Endothelial cell of umbilical vein (primary cell): Measurements from ENCODE around the gene FAU. TPM values are rescaled to one million over a fixed set of nuclear protein-coding genes. Genes with fewer than 3 reads are reported as not detected.

Source experiments
- BruUV-seq: library from RNA; stranded (reverse); fragments of 400-500 nt; replicated peaks from 2 replicates; lab custom pipeline; 2021; lab: Mats Ljungman, UMichigan
- CTCF ChIA-PET: fragments of 300-600, 350-600 bp; sonication (Branson Sonifier 250); formaldehyde crosslinking; loops from one replicate; lab custom pipeline; 2021; ENCODE audit warnings: antibody characterized with exemption, inconsistent platforms; lab: Charles Lee
- POLR2A ChIA-PET: fragments of 300-600, 350-600 bp; sonication (Branson Sonifier 250); formaldehyde crosslinking; loops from one replicate; lab custom pipeline; 2021; ENCODE audit warnings: antibody characterized with exemption, inconsistent platforms; lab: Charles Lee
- DNase-seq: peaks from one replicate; pipeline ENCODE4 v3.0.0-alpha.2; 2011; ENCODE audit warnings: low read depth, low spot score
- FAIRE-seq: peaks from 2 replicates; lab custom pipeline; 2011; peaks lifted over from hg19 to GRCh38; lab: Jason Lieb, UNC
- H2AFZ ChIP-seq: 2 replicates; pipeline ENCODE4 v1.6.0; 2012; ENCODE audit warnings: low read depth, low read length, control low read depth, inconsistent platforms
- H3K27ac ChIP-seq: 2 replicates; pipeline ENCODE4 v1.5.1; 2011; ENCODE audit warnings: low read depth, mild to moderate bottlenecking, control low read depth, low read length, moderate library complexity; ENCODE audit not compliant: insufficient read depth
- H3K27me3 ChIP-seq, 2 experiments: 2 replicates each; pipeline versions ENCODE4 v1.6.0 to v1.6.1; 2011; ENCODE audit warnings: low read length in 2 of 2, mixed read lengths in 1 of 2; ENCODE audit not compliant: control insufficient read depth in 2 of 2, insufficient read depth in 2 of 2
- H3K36me3 ChIP-seq, 2 experiments: 2 replicates in 1 of 2; 3 replicates in 1 of 2; pipeline ENCODE4 v1.5.1; 2011; ENCODE audit warnings: low read length in 2 of 2, mild to moderate bottlenecking in 1 of 2, moderate library complexity in 1 of 2; ENCODE audit not compliant: control insufficient read depth in 2 of 2, insufficient read depth in 2 of 2; ENCODE audit errors: extremely low read depth in 1 of 2
- H3K4me1 ChIP-seq: 3 replicates; pipeline ENCODE4 v1.5.1; 2011; ENCODE audit warnings: mild to moderate bottlenecking, low read length; ENCODE audit not compliant: control insufficient read depth, insufficient read depth; ENCODE audit errors: extremely low read depth
- H3K4me2 ChIP-seq: 2 replicates; pipeline ENCODE4 v1.6.1; 2011; ENCODE audit warnings: low read length, control low read depth, mixed read lengths; ENCODE audit not compliant: insufficient read depth
- H3K4me3 ChIP-seq, 3 experiments: fragments of 200-600 bp in 1 of 3; sonication (generic), shearing (Covaris generic) in 1 of 3; replicated peaks in 1 of 3; 2 replicates each; pipeline ENCODE4 v1.5.1; 2011 to 2016; ENCODE audit warnings: control low read depth in 3 of 3, low read length in 3 of 3, mild to moderate bottlenecking in 2 of 3, inconsistent platforms in 1 of 3, low read depth in 1 of 3, moderate library complexity in 1 of 3; ENCODE audit not compliant: insufficient read depth in 1 of 3
- H3K79me2 ChIP-seq: 2 replicates; pipeline ENCODE4 v1.6.0; 2012; ENCODE audit warnings: low read length, inconsistent platforms; ENCODE audit not compliant: control insufficient read depth, insufficient read depth
- H3K9ac ChIP-seq: replicated peaks from 2 replicates; pipeline ENCODE3; 2011; ENCODE audit warnings: low read length, control low read depth; ENCODE audit not compliant: insufficient read depth; ENCODE audit errors: extremely low read depth
- H3K9me1 ChIP-seq: replicated peaks from 3 replicates; pipeline ENCODE4 v1.6.0; 2011; ENCODE audit warnings: mild to moderate bottlenecking, low read length; ENCODE audit not compliant: control insufficient read depth, insufficient read depth; ENCODE audit errors: extremely low read depth
- H3K9me3 ChIP-seq: replicated peaks from 2 replicates; pipeline ENCODE4 v1.5.1; 2012; ENCODE audit warnings: low read length, inconsistent platforms; ENCODE audit not compliant: control insufficient read depth, insufficient read depth
- H4K20me1 ChIP-seq: replicated peaks from 2 replicates; pipeline ENCODE3; 2011; ENCODE audit warnings: mild to moderate bottlenecking, low read length; ENCODE audit not compliant: control insufficient read depth, insufficient read depth; ENCODE audit errors: extremely low read depth
- EZH2 ChIP-seq: IDR thresholded peaks from 2 replicates; pipeline ENCODE4 v1.6.1; 2012; ENCODE audit warnings: borderline replicate concordance, low read depth, mild to moderate bottlenecking, moderate library complexity, low read length, inconsistent platforms; ENCODE audit not compliant: severe bottlenecking
- FOS ChIP-seq: IDR thresholded peaks from 2 replicates; pipeline ENCODE4 v1.6.1; 2011; ENCODE audit warnings: mild to moderate bottlenecking, low read length, moderate library complexity, borderline replicate concordance; ENCODE audit not compliant: insufficient read depth
- GATA2 ChIP-seq: IDR thresholded peaks from 2 replicates; pipeline ENCODE4 v1.7.0; 2011; ENCODE audit warnings: low read depth, mild to moderate bottlenecking, moderate library complexity, mixed read lengths, low read length; ENCODE audit not compliant: insufficient read length, insufficient read depth
- JUN ChIP-seq: IDR thresholded peaks from 2 replicates; pipeline ENCODE4 v1.6.1; 2011; ENCODE audit warnings: borderline replicate concordance, low read depth; ENCODE audit not compliant: insufficient read length, insufficient read depth
- MAX ChIP-seq: IDR thresholded peaks from 2 replicates; pipeline ENCODE4 v1.6.1; 2011; ENCODE audit not compliant: insufficient read depth, insufficient read length
- MYC ChIP-seq: IDR thresholded peaks from one replicate; pipeline ENCODE4 v1.6.1; 2011; ENCODE audit warnings: mild to moderate bottlenecking, low read depth, low read length
- POLR2A ChIP-seq: IDR thresholded peaks from 2 replicates; pipeline ENCODE4 v1.6.1; 2012; ENCODE audit warnings: low read depth, mild to moderate bottlenecking, control low read depth, low read length
- POLR2AphosphoS5 ChIP-seq: IDR thresholded peaks from 2 replicates; pipeline ENCODE4 v1.6.1; 2012; ENCODE audit warnings: low read depth, mild to moderate bottlenecking, control low read depth, low read length, moderate library complexity; ENCODE audit not compliant: insufficient read depth
- dilution Hi-C: fragments of 300-500 bp; cut with MboI; formaldehyde crosslinking; loops from one replicate; pipeline ENCODE4 v1.15.0; 2019; ENCODE audit warnings: low sequenced_read_pairs; ENCODE audit not compliant: extremely low pct_ligation_motif_present
- intact Hi-C: fragments of 100-400 bp; cut with micrococcal nuclease; formaldehyde crosslinking; loops from one replicate; pipeline ENCODE4 v1.10.0; 2022
- polyA plus RNA-seq, 4 experiments: library from polyadenylated mRNA; depleted of rRNA in 3 of 4; stranded (reverse) in 3 of 4; unstranded in 1 of 4; fragments of >200 nt; gene quantifications; 2 replicates each; pipeline versions ENCODE4 v1.2.1 to v1.2.3, GENCODE V29; 2011 to 2012; ENCODE audit warnings: missing spikeins in 1 of 4
- total RNA-seq: library from RNA; stranded (reverse); gene quantifications from 2 replicates; pipeline ENCODE4 v1.2.3, GENCODE V29; 2021
- TF ChIP-seq, protein P1 (sequence below), 2 donors: IDR thresholded peaks; 1 replicate in 1 of 2; 2 replicates in 1 of 2; pipeline ENCODE4 v1.5.1; 2011; ENCODE audit warnings: low read length in 2 of 2, mild to moderate bottlenecking in 2 of 2, moderate library complexity in 2 of 2, control low read depth in 1 of 2, inconsistent platforms in 1 of 2, low read depth in 1 of 2; ENCODE audit not compliant: insufficient read depth in 1 of 2; ENCODE audit errors: extremely low read depth in 1 of 2

Gene FAU
- total and polyA plus RNA-seq, 2 donors (not counting 3 experiments of a cell fraction or from before 2014, with no cell fraction given): 741 to 746 TPM

GRCh38 chr11:65118097-65118837, 3.7 kb downstream of the FAU start:
- intact Hi-C loops (loop anchor here (2.0 kb wide), 1 partner anchor 199 kb away; no protein-coding TSS in a partner anchor), dilution Hi-C loops (no loop called here)
- peaks cover 7 to 13% of the 10 kb centered on the region in 2 experiments for H3K36me3 ChIP-seq
- no peaks in the 10 kb centered on the region for H3K9me3 ChIP-seq
- ChIA-PET CTCF (interaction anchor here (1.4 to 2.3 kb wide), 5 partner anchors 13 to 331 kb away, joined by 3 to 17 read pairs (median 4); partner anchors contain the start of genes ARL2 and CDC42EP2), POLR2A (interaction anchor here (1.4 to 1.5 kb wide), 2 partner anchors 10 to 17 kb away, joined by 3 to 4 read pairs; no protein-coding TSS in a partner anchor)
- BruUV-seq: no TSS peak
- peaks cover 33% of the 10 kb centered on the region for H3K79me2 ChIP-seq
- TF ChIP-seq MAX (no peak), MYC (no peak), JUN (no peak), EZH2 (no peak), POLR2AphosphoS5 (no peak), GATA2 (no peak), POLR2A (no peak), FOS (no peak)
- TF ChIP-seq, protein P1, sequence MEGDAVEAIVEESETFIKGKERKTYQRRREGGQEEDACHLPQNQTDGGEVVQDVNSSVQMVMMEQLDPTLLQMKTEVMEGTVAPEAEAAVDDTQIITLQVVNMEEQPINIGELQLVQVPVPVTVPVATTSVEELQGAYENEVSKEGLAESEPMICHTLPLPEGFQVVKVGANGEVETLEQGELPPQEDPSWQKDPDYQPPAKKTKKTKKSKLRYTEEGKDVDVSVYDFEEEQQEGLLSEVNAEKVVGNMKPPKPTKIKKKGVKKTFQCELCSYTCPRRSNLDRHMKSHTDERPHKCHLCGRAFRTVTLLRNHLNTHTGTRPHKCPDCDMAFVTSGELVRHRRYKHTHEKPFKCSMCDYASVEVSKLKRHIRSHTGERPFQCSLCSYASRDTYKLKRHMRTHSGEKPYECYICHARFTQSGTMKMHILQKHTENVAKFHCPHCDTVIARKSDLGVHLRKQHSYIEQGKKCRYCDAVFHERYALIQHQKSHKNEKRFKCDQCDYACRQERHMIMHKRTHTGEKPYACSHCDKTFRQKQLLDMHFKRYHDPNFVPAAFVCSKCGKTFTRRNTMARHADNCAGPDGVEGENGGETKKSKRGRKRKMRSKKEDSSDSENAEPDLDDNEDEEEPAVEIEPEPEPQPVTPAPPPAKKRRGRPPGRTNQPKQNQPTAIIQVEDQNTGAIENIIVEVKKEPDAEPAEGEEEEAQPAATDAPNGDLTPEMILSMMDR (IDR thresholded peaks at IDR 0.05; ENCODE audit: extremely low read depth in 1 of 2, insufficient read depth in 1 of 2, low read depth in 1 of 2, low read length in 2 of 2): no peak
- no peak overlapping the region for H3K4me3 ChIP-seq
- no peak overlapping the region for H2AFZ ChIP-seq
- no peak overlapping the region for H3K27ac ChIP-seq
- peaks cover 18% of the 10 kb centered on the region for H3K4me1 ChIP-seq
- H3K9ac ChIP-seq: no peak overlapping the region
- no peaks in the 10 kb centered on the region for H3K9me1 ChIP-seq
- H4K20me1 ChIP-seq: no peaks in the 10 kb centered on the region
- no peak for FAIRE-seq
- no peaks in the 10 kb centered on the region for H3K27me3 ChIP-seq
- DNase-seq: no peak
- H3K4me2 ChIP-seq: no peak overlapping the region
